Kidney (tissue), 14 donors: ENCODE results near the gene YIPF4. TPM values are rescaled to one million over a fixed set of nuclear protein-coding genes. Genes with fewer than 3 reads are reported as not detected.
A peak's percentile ranks its signal among the peaks of the same experiment; 100 is the strongest.

Experiments
- DNase-seq, 5 donors: peaks; one replicate each; pipeline ENCODE4 v3.0.0-alpha.2; 2013 to 2020
- FAIRE-seq: peaks from 2 replicates; lab custom pipeline; 2012; peaks lifted over from hg19 to GRCh38; lab: Jason Lieb, UNC
- H3K27ac ChIP-seq, 2 donors: one replicate each; pipeline ENCODE4 v1.7.0; 2013; ENCODE audit warnings: low read depth in 2 of 2, low read length in 2 of 2, inconsistent platforms in 1 of 2
- H3K27me3 ChIP-seq: one replicate; pipeline ENCODE4 v1.7.1; 2013; ENCODE audit warnings: low read length, inconsistent platforms; ENCODE audit not compliant: control insufficient read depth, insufficient read depth
- H3K36me3 ChIP-seq, 3 donors: one replicate each; pipeline versions ENCODE4 v1.7.0 to v1.7.1; 2013; ENCODE audit warnings: low read length in 3 of 3, control low read depth in 1 of 3, inconsistent platforms in 1 of 3; ENCODE audit not compliant: insufficient read depth in 3 of 3, control insufficient read depth in 2 of 3
- H3K4me1 ChIP-seq, 3 donors: one replicate each; pipeline versions ENCODE4 v1.7.0 to v1.7.1; 2013; ENCODE audit warnings: low read length in 3 of 3, inconsistent platforms in 1 of 3, low read depth in 1 of 3; ENCODE audit not compliant: control insufficient read depth in 2 of 3, insufficient read depth in 2 of 3
- H3K4me3 ChIP-seq, 3 donors: one replicate each; pipeline versions ENCODE4 v1.7.0 to v1.8.1; 2013; ENCODE audit warnings: low read length in 3 of 3, control low read depth in 1 of 3, inconsistent platforms in 1 of 3
- H3K9ac ChIP-seq, 3 donors: one replicate each; pipeline versions ENCODE4 v1.7.0 to v1.7.1; 2013; ENCODE audit warnings: low read length in 3 of 3, control low read depth in 1 of 3, inconsistent platforms in 1 of 3
- H3K9me3 ChIP-seq, 3 donors: one replicate each; pipeline versions ENCODE4 v1.7.0 to v1.7.1; 2013; ENCODE audit warnings: low read length in 3 of 3, control low read depth in 1 of 3, inconsistent platforms in 1 of 3; ENCODE audit not compliant: control insufficient read depth in 2 of 3, insufficient read depth in 1 of 3
- CTCF ChIP-seq: IDR thresholded peaks from 3 replicates; pipeline ENCODE4 v1.5.1; 2012; ENCODE audit warnings: mild to moderate bottlenecking, moderate library complexity, borderline replicate concordance; ENCODE audit not compliant: insufficient read depth; ENCODE audit errors: extremely low read depth
- intact Hi-C: fragments of 100-400 bp; cut with DNase I; formaldehyde crosslinking; loops from one replicate; pipeline ENCODE4 v1.11.1; 2022
- polyA plus RNA-seq: library from polyadenylated mRNA; stranded (reverse); fragments of 350-450 nt; fragmentation: Illumina TruSeq; extraction: RNeasy Lipid Tissue Mini Kit (QIAGEN cat#74804); gene quantifications from one replicate; pipeline ENCODE4 v1.2.3, GENCODE V29; 2014; ENCODE audit warnings: low read depth, low replicate concordance; ENCODE audit not compliant: insufficient read depth
- total RNA-seq: library from RNA; stranded (reverse); fragmentation: NEBNext Ultra II Directional; extraction: Animal tissue kit (Norgen Biotek cat#: 25700); gene quantifications from one replicate; pipeline ENCODE4 v1.2.1, GENCODE V29; 2021
- donor health status: control.
- donor health status: control.
- donor health status: control.
- donor health status: control.
- donor health status: control.
- donor health status: DM: yes; HTN: yes; CAD: no.
- donor health status: Normal renal cell carcinoma (clear cell type).

The YIPF4 gene
- total and polyA plus RNA-seq, 2 donors from 2014 or later: 29.4 to 48.6 TPM

- FAIRE-seq (no peak), DNase-seq (no peak)
- Histone ChIP-seq H3K27ac (no peak overlapping the region), H3K9ac (no peak overlapping the region), H3K9me3 (no peaks in the 10 kb centered on the region), H3K27me3 (no peaks in the 10 kb centered on the region), H3K4me3 (no peak overlapping the region), H3K4me1 (peaks cover 0 to 6% (median 0%) of the 10 kb centered on the region in 3 donors), H3K36me3 (no peaks in the 10 kb centered on the region)
- intact Hi-C loops: no loop called here
- TF ChIP-seq CTCF: no peak
These were observed 6.6 kb downstream of the YIPF4 start for GRCh38 chr2:32284321-32284720.

- Histone ChIP-seq H3K4me1 (peaks cover 0 to 6% (median 0%) of the 10 kb centered on the region in 3 donors), H3K27me3 (no peaks in the 10 kb centered on the region), H3K4me3 (no peak overlapping the region), H3K9me3 (no peaks in the 10 kb centered on the region), H3K36me3 (peaks cover 0 to 5% (median 0%) of the 10 kb centered on the region in 3 donors), H3K9ac (no peak overlapping the region), H3K27ac (no peak overlapping the region)
- TF ChIP-seq CTCF: no peak
- DNase-seq (no peak), FAIRE-seq (no peak)
- intact Hi-C loops: no loop called here
These were observed 11.7 kb downstream of the YIPF4 start for GRCh38 chr2:32289165-32289999.

- peaks cover 0 to 5% (median 0%) of the 10 kb centered on the region in 3 donors for H3K36me3 ChIP-seq
- H3K27me3 ChIP-seq: no peaks in the 10 kb centered on the region
- FAIRE-seq (peak; percentile 51), DNase-seq (no peak)
- no peak for TF ChIP-seq CTCF
- H3K9me3 ChIP-seq: no peaks in the 10 kb centered on the region
- no peak overlapping the region for H3K9ac ChIP-seq
- no peak overlapping the region for H3K27ac ChIP-seq
- intact Hi-C loops: no loop called here
- H3K4me3 ChIP-seq: no peak overlapping the region
- peaks cover 0 to 6% (median 0%) of the 10 kb centered on the region in 3 donors for H3K4me1 ChIP-seq
These were observed 12.3 kb downstream of the YIPF4 start for GRCh38 chr2:32290000-32290339.
